NT2/D1 (cell line): ENCODE data around the gene PDZD8.

Experiments
- YY1 ChIP-seq: IDR thresholded peaks from 2 replicates; pipeline ENCODE4 v1.6.1; 2011; ENCODE audit not compliant: insufficient read length, insufficient read depth
- ZNF274 ChIP-seq: IDR thresholded peaks from 2 replicates; pipeline ENCODE4 v1.6.1; 2011; ENCODE audit warnings: mild to moderate bottlenecking, low read depth, low read length

- TF ChIP-seq YY1, result no peak
- no peak for TF ChIP-seq ZNF274
Measured at GRCh38 chr10:117260084-117260483, 115.2 kb downstream of the PDZD8 start.
